ENCODE results near the gene OTUD7B. TPM values are rescaled to one million over a fixed set of nuclear protein-coding genes. Genes with fewer than 3 reads are reported as not detected.

OTUD7B gene
- total RNA-seq, 1 donor from 2014 or later, result 16.4 TPM

GRCh38 chr1:149917571-149918144 lies 92.9 kb downstream of the OTUD7B start, which contains the start of gene SV2A:
SV2A (minus strand) TSS chr1:149917844; CDS start chr1:149913840, 4,004 bp downstream.
- DNase-seq (ENCODE audit: low spot score), result peak; percentile 64

- DNase-seq (ENCODE audit: low spot score), result no peak
These were observed 93.7 kb downstream of the OTUD7B start for GRCh38 chr1:149916898-149917252.

DNA sequence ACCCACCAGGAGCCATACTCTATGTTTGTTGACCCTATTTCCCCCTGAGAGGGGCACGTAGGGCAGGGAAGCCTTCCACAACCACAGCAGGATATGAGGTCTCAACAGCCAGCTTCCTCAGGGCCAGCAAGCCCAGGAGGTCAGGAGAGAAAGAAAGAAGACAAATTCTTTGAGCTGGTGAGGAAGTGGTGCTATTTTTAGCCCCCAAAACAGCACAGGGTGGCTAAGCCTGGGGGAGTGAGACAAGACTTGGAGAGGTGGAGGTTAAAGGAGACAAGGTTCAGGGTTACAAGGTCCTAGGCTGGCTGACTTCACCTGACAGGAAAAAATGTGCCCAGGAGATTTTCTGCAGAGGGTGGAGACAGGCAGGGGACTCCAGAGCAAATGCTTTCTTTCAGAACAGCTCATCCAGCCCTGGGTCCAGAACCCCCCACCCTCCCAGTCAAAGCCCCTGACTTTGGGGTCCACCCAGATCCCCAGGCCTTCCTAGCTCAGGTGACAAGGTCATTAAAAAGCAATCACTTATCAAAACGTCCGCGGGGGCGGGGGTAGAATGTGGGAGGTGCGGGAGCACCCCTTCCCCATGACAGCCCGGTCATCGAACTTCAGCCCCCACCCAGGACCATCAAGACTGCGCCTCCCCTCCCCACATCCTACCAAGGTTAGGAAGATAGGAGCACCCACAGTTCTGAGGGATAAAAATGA lies 94.2 kb downstream of the OTUD7B start:
- DNase-seq (ENCODE audit: low spot score), result no peak

GRCh38 chr1:149915429-149916192 lies 94.9 kb downstream of the OTUD7B start:
- DNase-seq (ENCODE audit: low spot score), result no peak

DNA sequence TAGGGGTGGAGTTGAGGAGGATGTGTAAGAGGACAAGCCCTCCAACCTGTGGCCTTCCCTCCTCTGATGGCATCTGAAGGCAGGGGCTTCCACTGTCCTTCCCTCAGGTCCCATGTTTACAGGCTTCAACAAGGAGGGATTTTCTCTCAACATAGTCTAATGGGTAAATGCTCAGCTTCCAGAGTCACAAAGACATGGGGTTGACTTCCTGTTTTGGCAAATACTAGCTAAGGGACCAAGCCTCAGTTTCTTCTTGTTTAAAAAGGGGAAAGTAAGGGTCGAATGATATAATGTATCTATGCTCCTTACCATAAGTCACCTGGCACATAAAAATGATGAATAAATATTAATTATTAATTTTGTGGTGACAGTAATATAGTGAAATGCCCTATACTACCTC lies 96.0 kb downstream of the OTUD7B start:
- no peak for DNase-seq (ENCODE audit: low spot score)

DNA sequence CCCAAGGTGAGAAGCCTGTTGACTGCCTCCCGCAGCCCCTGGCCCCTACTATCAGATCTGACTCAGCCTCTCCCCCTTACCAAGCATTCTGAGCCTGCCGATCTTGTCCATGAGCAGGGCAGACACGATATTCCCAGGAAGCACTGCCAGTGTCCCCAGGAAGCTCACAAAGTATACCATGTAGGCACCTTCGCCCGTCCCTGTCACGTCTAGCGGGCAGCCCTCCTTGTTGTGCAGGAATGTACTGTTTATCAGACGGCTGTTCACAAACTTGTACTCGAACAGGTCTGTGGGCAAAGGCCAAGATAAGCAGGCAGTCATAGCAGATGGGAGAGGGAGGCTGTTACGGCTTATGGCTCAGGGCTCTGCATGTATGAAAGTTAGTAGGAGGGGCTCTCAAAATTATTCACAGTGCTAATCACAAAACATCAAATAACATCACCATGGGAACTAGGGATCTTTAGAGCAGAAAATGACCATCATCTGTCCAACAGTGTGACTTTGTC lies 103.9 kb downstream of the OTUD7B start:
- DNase-seq (ENCODE audit: low spot score), result no peak

DNA sequence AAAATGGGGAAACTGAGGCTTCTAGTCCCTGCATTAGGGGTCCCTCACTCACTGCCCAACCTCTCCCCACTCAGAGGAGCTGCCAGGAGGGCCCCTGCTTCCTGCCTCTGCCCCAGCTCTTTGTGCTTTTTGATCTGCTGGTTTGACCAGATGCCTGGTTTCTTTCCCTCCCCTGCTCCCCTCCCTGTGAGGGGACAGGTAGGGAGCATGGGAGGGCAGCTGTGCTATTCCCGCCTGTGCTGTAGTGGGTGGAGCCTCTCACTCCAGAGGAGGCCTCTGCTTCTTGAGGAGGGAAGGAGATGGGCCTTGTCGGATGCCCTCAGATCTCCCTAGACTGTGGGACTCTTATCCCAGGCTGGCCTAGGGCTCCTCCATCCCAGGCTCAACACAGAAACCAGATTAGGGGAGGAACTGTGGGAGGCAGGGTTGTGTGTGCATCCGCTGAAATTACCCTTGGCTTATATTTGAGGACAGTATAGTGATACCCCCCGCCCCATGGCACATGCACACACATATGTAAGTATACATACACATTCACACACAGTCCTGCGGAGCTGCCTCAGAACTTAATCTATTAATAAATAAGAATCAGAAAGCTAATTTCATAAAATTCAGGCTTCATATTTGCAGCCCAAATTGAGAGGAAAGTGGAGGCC lies 106.6 kb downstream of the OTUD7B start:
- peak; percentile 56 for DNase-seq (ENCODE audit: low spot score)

DNA sequence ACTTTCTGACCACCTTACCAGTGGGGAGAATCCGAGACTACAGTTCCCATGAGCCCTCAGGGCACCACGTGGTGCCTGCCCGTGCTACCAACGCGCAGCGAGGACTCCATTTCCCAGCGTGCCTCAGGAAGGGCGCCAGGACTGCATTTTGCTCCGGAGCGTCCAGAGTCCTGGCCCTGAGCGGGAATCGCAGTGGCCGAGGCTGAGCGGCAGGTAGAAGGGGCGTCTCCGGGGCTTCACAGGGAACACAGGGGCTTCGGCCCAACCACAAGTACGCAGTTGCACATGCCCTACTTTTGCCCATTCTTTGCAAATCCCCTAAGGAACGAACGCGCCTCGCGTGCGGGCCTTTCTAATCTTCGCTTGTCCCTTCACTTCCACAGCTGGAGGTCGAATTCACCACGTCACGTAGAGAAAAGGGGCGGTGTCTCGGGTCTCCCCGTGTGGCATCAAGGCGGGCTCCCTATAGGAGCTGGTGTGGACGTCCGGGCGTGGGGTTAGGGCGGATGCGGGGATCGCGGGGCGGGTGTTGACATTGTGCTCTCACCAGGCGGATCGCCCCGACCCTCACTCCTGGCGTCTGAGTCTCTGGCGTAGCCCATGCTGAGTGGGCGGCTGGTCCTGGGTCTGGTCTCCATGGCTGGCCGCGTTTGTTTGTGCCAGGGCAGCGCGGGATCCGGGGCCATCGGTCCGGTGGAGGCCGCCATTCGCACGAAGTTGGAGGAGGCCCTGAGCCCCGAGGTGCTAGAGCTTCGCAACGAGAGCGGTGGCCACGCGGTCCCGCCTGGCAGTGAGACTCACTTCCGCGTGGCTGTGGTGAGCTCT lies 110.9 kb downstream of the OTUD7B start, which contains the start of gene BOLA1:
TSS of gene BOLA1 (plus strand) at position 109 of the 825 bp plus-strand sequence. CDS start at position 601, 492 bp downstream.
- DNase-seq (ENCODE audit: low spot score), result peak; percentile 97

DNA sequence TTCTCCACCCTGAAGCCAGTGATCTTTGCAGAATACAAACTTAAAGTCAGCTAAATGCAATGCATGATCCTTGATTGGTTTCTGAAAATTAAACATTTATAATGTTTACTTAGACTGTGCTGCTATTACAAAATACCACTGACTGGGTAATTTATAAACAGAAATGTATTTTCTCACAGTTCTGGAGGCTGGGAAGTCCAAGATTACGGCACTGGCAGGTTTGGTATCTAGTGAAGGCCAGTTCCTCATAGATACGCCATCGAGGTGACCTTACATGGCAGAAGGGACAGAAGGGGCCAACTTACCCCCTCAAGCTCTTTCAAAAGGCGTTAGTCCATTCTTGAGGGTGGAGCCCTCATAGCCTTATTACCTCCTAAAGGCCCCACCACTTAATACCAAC lies 114.0 kb downstream of the OTUD7B start:
- no peak for DNase-seq (ENCODE audit: low spot score)

- DNase-seq (ENCODE audit: low spot score), result no peak
These were observed 121.6 kb downstream of the OTUD7B start for GRCh38 chr1:149888999-149889289.

GRCh38 chr1:149888247-149888998 lies 122.1 kb downstream of the OTUD7B start:
- peak; percentile 94 for DNase-seq (ENCODE audit: low spot score)

Other genes starting within 250 kb of the OTUD7B start
- 23.8 TPM for gene FCGR1A, start 228.0 kb downstream of the OTUD7B start, total RNA-seq (ENCODE audit: insufficient read depth, low replicate concordance)
- 26.2 TPM for gene BOLA1, start 111.2 kb downstream of the OTUD7B start, total RNA-seq (ENCODE audit: insufficient read depth, low replicate concordance)
- 3.6 TPM for gene SV2A, start 92.9 kb downstream of the OTUD7B start, total RNA-seq (ENCODE audit: insufficient read depth, low replicate concordance)
- gene SF3B4, start 82.9 kb downstream of the OTUD7B start, total RNA-seq (ENCODE audit: insufficient read depth, low replicate concordance), result 3.1 TPM
- gene MTMR11, start 73.8 kb downstream of the OTUD7B start, total RNA-seq (ENCODE audit: insufficient read depth, low replicate concordance), result 14.2 TPM
- 43.6 TPM for gene VPS45, start 57.0 kb upstream of the OTUD7B start, total RNA-seq (ENCODE audit: insufficient read depth, low replicate concordance)
- gene PLEKHO1, start 139.2 kb upstream of the OTUD7B start, total RNA-seq (ENCODE audit: insufficient read depth, low replicate concordance), result 84.7 TPM
- 29.9 TPM for gene ANP32E, start 225.4 kb upstream of the OTUD7B start, total RNA-seq (ENCODE audit: insufficient read depth, low replicate concordance)
- 0.48 TPM for gene CA14, start 247.0 kb upstream of the OTUD7B start, total RNA-seq (ENCODE audit: insufficient read depth, low replicate concordance)

Measured in umbilical cord (tissue), 2 donors.